ENCODE data around the gene ALX4.

ALX4 gene

DNA sequence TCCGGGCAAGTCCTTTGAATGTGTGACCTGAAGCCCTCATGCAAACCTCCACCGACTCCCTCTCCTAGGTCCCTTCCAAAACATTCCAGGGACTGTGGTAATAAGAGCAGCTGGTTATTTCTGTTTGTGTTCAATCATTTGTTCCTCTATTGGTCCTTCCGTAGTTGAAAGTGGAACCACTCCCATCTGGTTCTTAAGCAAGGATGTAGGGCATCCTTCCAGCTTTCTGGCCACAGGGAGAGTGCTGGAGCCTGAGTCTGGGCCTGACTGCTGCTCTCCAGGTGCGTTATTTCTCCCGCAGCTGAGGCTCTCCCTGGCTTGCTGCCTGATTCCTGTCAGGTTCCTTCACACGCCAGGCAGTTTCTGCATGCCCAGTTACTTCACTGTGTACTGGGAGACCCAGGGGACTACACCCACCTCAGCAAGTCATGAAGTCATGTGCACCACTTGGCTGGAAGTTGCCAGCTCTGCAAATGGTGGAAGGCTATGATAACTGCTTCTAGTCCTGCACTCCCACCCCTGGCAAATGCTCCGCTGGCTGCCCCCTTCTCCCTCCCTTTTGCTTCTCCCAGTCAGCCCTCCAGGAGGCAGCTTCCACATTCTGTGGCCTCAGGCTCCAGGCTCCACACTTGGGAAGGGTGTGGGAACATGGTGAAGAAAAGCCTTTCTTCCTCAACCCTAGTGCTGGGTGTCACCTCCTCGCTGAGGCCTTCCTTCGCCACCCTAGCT lies 4.0 kb upstream of the ALX4 start:
- H3K4me3 ChIP-seq (ENCODE audit: low read depth, low read length), result no peak overlapping the region
- H3K36me3 ChIP-seq, result no peaks in the 10 kb centered on the region
- H3K9me3 ChIP-seq (ENCODE audit: severe bottlenecking), result no peaks in the 10 kb centered on the region
- H3K27me3 ChIP-seq (ENCODE audit: insufficient read depth, low read depth, severe bottlenecking), result peaks cover 98% of the 10 kb centered on the region
- TF ChIP-seq, protein P1, sequence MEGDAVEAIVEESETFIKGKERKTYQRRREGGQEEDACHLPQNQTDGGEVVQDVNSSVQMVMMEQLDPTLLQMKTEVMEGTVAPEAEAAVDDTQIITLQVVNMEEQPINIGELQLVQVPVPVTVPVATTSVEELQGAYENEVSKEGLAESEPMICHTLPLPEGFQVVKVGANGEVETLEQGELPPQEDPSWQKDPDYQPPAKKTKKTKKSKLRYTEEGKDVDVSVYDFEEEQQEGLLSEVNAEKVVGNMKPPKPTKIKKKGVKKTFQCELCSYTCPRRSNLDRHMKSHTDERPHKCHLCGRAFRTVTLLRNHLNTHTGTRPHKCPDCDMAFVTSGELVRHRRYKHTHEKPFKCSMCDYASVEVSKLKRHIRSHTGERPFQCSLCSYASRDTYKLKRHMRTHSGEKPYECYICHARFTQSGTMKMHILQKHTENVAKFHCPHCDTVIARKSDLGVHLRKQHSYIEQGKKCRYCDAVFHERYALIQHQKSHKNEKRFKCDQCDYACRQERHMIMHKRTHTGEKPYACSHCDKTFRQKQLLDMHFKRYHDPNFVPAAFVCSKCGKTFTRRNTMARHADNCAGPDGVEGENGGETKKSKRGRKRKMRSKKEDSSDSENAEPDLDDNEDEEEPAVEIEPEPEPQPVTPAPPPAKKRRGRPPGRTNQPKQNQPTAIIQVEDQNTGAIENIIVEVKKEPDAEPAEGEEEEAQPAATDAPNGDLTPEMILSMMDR (IDR thresholded peaks at IDR 0.05; ENCODE audit: low read depth, low read length), result no peak
- no peak overlapping the region for H3K27ac ChIP-seq
- no peak for DNase-seq

GRCh38 chr11:44312876-44313275 lies 2.9 kb upstream of the ALX4 start:
- DNase-seq, result no peak
- Histone ChIP-seq H3K4me3 (ENCODE audit: low read depth, low read length) (no peak overlapping the region), H3K9me3 (ENCODE audit: severe bottlenecking) (no peaks in the 10 kb centered on the region), H3K27ac (no peak overlapping the region), H3K27me3 (ENCODE audit: insufficient read depth, low read depth, severe bottlenecking) (peaks cover 97% of the 10 kb centered on the region), H3K36me3 (no peaks in the 10 kb centered on the region)
- TF ChIP-seq, protein P1 (IDR thresholded peaks at IDR 0.05; ENCODE audit: low read depth, low read length), result no peak

GRCh38 chr11:44311339-44312261 lies 1.7 kb upstream of the ALX4 start:
- no peaks in the 10 kb centered on the region for H3K9me3 ChIP-seq (ENCODE audit: severe bottlenecking)
- H3K27me3 ChIP-seq (ENCODE audit: insufficient read depth, low read depth, severe bottlenecking), result peaks cover 96% of the 10 kb centered on the region
- DNase-seq, result no peak
- H3K27ac ChIP-seq, result no peak overlapping the region
- TF ChIP-seq, protein P1 (IDR thresholded peaks at IDR 0.05; ENCODE audit: low read depth, low read length), result no peak
- no peak overlapping the region for H3K4me3 ChIP-seq (ENCODE audit: low read depth, low read length)
- no peaks in the 10 kb centered on the region for H3K36me3 ChIP-seq

- DNase-seq, result no peak
- TF ChIP-seq, protein P1 (IDR thresholded peaks at IDR 0.05; ENCODE audit: low read depth, low read length), result no peak
- no peak overlapping the region for H3K27ac ChIP-seq
- no peak overlapping the region; the same call in 1 of the 2 replicates for H3K4me3 ChIP-seq (ENCODE audit: low read depth, low read length)
- no peaks in the 10 kb centered on the region for H3K9me3 ChIP-seq (ENCODE audit: severe bottlenecking)
- peaks cover 96% of the 10 kb centered on the region for H3K27me3 ChIP-seq (ENCODE audit: insufficient read depth, low read depth, severe bottlenecking)
- no peaks in the 10 kb centered on the region for H3K36me3 ChIP-seq
Observed at GRCh38 chr11:44310463-44311272, 729 bp upstream of the ALX4 start.

GRCh38 chr11:44310206-44310462 lies 195 bp upstream of the ALX4 start:
- TF ChIP-seq, protein P1 (IDR thresholded peaks at IDR 0.05; ENCODE audit: low read depth, low read length), result no peak
- no peak overlapping the region; the same call in 1 of the 2 replicates for H3K4me3 ChIP-seq (ENCODE audit: low read depth, low read length)
- DNase-seq, result no peak
- H3K9me3 ChIP-seq (ENCODE audit: severe bottlenecking), result no peaks in the 10 kb centered on the region
- no peaks in the 10 kb centered on the region for H3K36me3 ChIP-seq
- no peak overlapping the region for H3K27ac ChIP-seq
- peaks cover 96% of the 10 kb centered on the region for H3K27me3 ChIP-seq (ENCODE audit: insufficient read depth, low read depth, severe bottlenecking)
